GM19025 (cell line): ENCODE measurements around the gene RBFOX2.

Source experiments
- ATAC-seq: cut with Tn5 transposase; IDR thresholded peaks from one replicate; pipeline ENCODE4 v1.9.1; 2021; ENCODE audit warnings: mild to moderate bottlenecking, low read depth, moderate library complexity; ENCODE audit not compliant: unreplicated experiment

RBFOX2 gene

GRCh38 chr22:35947794-35948425, 80.7 kb downstream of the RBFOX2 start:
- no peak for ATAC-seq

GRCh38 chr22:35944458-35944857, 84.2 kb downstream of the RBFOX2 start:
- no peak for ATAC-seq

- no peak for ATAC-seq
These were observed 88.5 kb downstream of the RBFOX2 start for GRCh38 chr22:35940166-35940565.

GRCh38 chr22:35938226-35938625, 90.4 kb downstream of the RBFOX2 start:
- ATAC-seq, result no peak

GRCh38 chr22:35930933-35931332, 97.7 kb downstream of the RBFOX2 start:
- no peak for ATAC-seq

- no peak for ATAC-seq
These were observed 100.3 kb downstream of the RBFOX2 start for GRCh38 chr22:35928285-35928798.

- ATAC-seq, result no peak
These were observed 105.6 kb downstream of the RBFOX2 start for GRCh38 chr22:35923026-35923425.

GRCh38 chr22:35921777-35922176, 106.8 kb downstream of the RBFOX2 start:
- ATAC-seq, result no peak

GRCh38 chr22:35921044-35921443, 107.6 kb downstream of the RBFOX2 start:
- ATAC-seq, result no peak

GRCh38 chr22:35919002-35919542, 109.6 kb downstream of the RBFOX2 start:
- ATAC-seq, result no peak

- no peak for ATAC-seq
These were observed 110.2 kb downstream of the RBFOX2 start for GRCh38 chr22:35918456-35918855.

GRCh38 chr22:35917651-35918050, 111.0 kb downstream of the RBFOX2 start:
- ATAC-seq, result no peak

- no peak for ATAC-seq
These were observed 113.1 kb downstream of the RBFOX2 start for GRCh38 chr22:35915477-35916013.

GRCh38 chr22:35914665-35915476, 113.8 kb downstream of the RBFOX2 start:
- no peak for ATAC-seq

GRCh38 chr22:35914357-35914664, 114.3 kb downstream of the RBFOX2 start:
- ATAC-seq, result no peak

GRCh38 chr22:35913925-35914324, 114.7 kb downstream of the RBFOX2 start:
- no peak for ATAC-seq

- no peak for ATAC-seq
These were observed 116.0 kb downstream of the RBFOX2 start for GRCh38 chr22:35912658-35913057.

GRCh38 chr22:35911877-35912276, 116.7 kb downstream of the RBFOX2 start:
- no peak for ATAC-seq

- ATAC-seq, result no peak
These were observed 117.7 kb downstream of the RBFOX2 start for GRCh38 chr22:35910926-35911325.

- ATAC-seq, result no peak
These were observed 118.4 kb downstream of the RBFOX2 start for GRCh38 chr22:35910003-35910769.

- no peak for ATAC-seq
These were observed 122.7 kb downstream of the RBFOX2 start for GRCh38 chr22:35905894-35906293.
